Umbilical cord (tissue), 2 donors: ENCODE measurements around the gene SSU72. TPM values are rescaled to one million over a fixed set of nuclear protein-coding genes. Genes with fewer than 3 reads are reported as not detected.
A peak's percentile ranks its signal among the peaks of the same experiment; 100 is the strongest.
"Not testable (repeated sequence)": the region's sequence is repeated elsewhere in the genome, so short reads cannot be mapped to it uniquely, and the experiment has no call there.

Source experiments
- DNase-seq: peaks from one replicate; pipeline ENCODE4 v3.0.0-alpha.2; 2015; ENCODE audit warnings: low spot score
- total RNA-seq: library from RNA; depleted of rRNA; stranded (reverse); fragments of >200 nt; gene quantifications from one replicate; pipeline ENCODE4 v1.2.3, GENCODE V29; 2014; ENCODE audit warnings: low replicate concordance; ENCODE audit not compliant: insufficient read depth

The SSU72 gene
- total RNA-seq, 1 donor from 2014 or later, result 44.3 TPM

GRCh38 chr1:1508775-1509464, 65.7 kb downstream of the SSU72 start:
- DNase-seq, result not testable (repeated sequence)

- DNase-seq, result no peak
These were observed 67.4 kb downstream of the SSU72 start for GRCh38 chr1:1507305-1507704.

DNA sequence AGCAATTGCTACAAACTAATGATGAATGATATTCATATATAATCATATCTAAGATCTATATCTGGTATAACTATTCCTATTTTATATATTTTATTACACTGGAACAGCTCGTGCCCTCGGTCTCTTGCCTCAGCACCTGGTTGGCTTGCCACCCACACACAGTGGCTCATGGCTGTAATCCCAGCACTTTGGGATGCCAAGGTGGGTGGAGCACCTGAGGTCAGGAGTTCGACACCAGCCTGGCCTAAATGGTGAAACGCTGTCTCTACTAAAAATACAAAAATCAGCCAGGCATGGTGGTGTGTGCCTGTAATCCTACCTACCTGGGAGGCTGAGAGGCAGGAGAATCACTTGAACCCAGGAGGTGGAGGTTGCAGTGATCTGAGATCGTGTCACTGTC, 68.9 kb downstream of the SSU72 start:
- not testable (repeated sequence) for DNase-seq

- peak; percentile 10 for DNase-seq
These were observed 69.3 kb downstream of the SSU72 start for GRCh38 chr1:1505366-1505798.

- peak; percentile 75 for DNase-seq
These were observed 69.8 kb downstream of the SSU72 start for GRCh38 chr1:1504777-1505365.

DNA sequence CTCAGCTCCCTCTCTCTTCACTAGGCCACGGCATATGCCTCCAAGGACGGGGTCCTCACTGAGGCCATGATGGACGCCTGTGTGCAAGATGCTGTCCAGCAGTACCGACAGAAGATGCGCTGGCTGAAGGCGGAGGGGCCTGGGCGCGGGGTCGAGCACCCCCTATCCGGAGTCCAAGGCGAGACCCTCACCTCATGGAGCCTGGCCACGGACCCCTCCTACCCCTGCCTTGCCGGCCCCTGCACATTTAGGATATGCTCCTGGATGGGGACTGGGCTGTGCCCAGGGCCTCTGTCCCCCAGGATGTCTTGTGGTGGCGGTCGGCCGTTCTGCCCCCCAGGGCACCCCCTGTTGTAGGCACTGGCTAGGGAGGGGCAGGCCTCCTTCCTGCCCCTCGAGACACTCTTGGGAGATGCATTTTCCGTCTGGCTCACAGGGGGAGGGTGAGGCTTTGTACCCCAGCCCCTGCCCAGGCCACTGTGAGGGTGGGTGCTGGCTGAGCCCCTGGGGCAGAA, 79.1 kb downstream of the SSU72 start:
- DNase-seq, result not testable (repeated sequence)

DNA sequence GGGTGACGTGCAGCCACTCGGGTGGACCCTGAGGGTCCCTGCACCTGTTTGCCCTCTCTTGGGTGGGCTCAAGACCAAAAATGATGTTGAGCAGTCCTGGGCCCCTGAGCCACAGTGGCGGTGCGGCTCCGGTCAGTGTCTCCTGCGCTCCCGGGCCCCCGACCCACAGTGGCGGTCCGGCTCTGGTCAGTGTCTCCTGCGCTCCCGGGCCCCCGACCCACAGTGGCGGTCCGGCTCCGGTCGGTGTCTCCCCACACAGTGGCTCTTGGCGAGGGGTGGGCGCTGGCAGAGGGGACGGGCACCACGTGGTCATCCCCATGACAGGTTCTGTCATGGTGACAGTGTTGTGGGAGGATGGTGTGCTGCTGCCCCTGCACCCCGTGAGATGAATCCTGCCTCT, 80.4 kb downstream of the SSU72 start:
- not testable (repeated sequence) for DNase-seq

Other genes with a start within 250 kb of the SSU72 start
- gene TAS1R3, start 243.6 kb downstream of the SSU72 start, total RNA-seq, result 0.24 TPM
- 72.9 TPM for gene DVL1, start 225.4 kb downstream of the SSU72 start, total RNA-seq
- 196 TPM for gene MXRA8, start 216.3 kb downstream of the SSU72 start, total RNA-seq
- gene AURKAIP1, start 199.7 kb downstream of the SSU72 start, total RNA-seq, result 46.9 TPM
- 106 TPM for gene CCNL2, start 175.5 kb downstream of the SSU72 start, total RNA-seq
- gene MRPL20, start 167.6 kb downstream of the SSU72 start, total RNA-seq, result 68.4 TPM
- 1.7 TPM for gene ANKRD65, start 153.6 kb downstream of the SSU72 start, total RNA-seq
- gene VWA1, start 139.2 kb downstream of the SSU72 start, total RNA-seq, result 58.7 TPM
- gene ATAD3C, start 125.2 kb downstream of the SSU72 start, total RNA-seq, result 1.2 TPM
- 8.2 TPM for gene ATAD3B, start 103.1 kb downstream of the SSU72 start, total RNA-seq
- gene ATAD3A, start 62.7 kb downstream of the SSU72 start, total RNA-seq, result 7.9 TPM
- gene TMEM240, start 34.2 kb downstream of the SSU72 start, total RNA-seq, result not detected
- gene FNDC10, start 25.3 kb upstream of the SSU72 start, total RNA-seq, result 2.2 TPM
- 85.0 TPM for gene MIB2, start 40.6 kb upstream of the SSU72 start, total RNA-seq
- 249 TPM for gene MMP23B, start 57.3 kb upstream of the SSU72 start, total RNA-seq
- 3.6 TPM for gene CDK11B, start 84.1 kb upstream of the SSU72 start, total RNA-seq
- 34.7 TPM for gene SLC35E2B, start 117.9 kb upstream of the SSU72 start, total RNA-seq
- 21.9 TPM for gene CDK11A, start 149.5 kb upstream of the SSU72 start, total RNA-seq
- 20.2 TPM for gene NADK, start 203.6 kb upstream of the SSU72 start, total RNA-seq